ENCODE results near the gene FXYD6. TPM values are rescaled to one million over a fixed set of nuclear protein-coding genes. Genes with fewer than 3 reads are reported as not detected.

FXYD6 gene
- total RNA-seq, 1 donor: 1.3 TPM

DNA sequence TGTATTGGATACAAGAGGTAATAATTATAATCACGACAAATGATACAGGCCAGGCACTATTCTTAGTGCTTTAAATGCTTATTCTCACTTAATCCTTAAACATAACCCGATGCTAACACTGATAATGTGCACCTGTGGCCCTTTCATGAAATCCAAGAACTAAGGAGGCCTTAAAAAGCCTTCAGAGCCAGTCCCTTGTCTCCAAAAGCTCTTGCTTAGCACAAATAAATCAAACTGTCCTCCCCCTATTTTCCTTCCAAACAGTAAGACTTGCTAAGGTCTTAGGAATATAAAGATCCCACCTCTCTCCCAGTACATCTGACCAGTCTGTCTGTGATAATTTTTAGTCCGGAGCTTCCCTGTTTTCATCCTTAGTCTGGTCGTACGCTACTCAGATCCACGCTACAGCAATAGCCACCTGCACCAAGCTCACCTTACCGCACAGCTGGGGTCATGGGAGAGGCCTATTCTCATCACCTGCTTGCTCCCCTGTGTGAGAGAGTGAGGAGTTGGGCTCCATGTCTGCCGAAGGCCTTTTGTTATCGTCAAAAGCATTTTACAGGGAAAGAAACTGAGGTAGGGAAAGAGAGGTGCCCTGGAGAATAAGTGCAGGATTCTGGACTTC lies 16.9 kb downstream of the FXYD6 start:
- DNase-seq (ENCODE audit: low read depth): no peak
- no peak overlapping the region for H3K4me3 ChIP-seq (ENCODE audit: low read depth, low read length)
- TF ChIP-seq, protein P1, sequence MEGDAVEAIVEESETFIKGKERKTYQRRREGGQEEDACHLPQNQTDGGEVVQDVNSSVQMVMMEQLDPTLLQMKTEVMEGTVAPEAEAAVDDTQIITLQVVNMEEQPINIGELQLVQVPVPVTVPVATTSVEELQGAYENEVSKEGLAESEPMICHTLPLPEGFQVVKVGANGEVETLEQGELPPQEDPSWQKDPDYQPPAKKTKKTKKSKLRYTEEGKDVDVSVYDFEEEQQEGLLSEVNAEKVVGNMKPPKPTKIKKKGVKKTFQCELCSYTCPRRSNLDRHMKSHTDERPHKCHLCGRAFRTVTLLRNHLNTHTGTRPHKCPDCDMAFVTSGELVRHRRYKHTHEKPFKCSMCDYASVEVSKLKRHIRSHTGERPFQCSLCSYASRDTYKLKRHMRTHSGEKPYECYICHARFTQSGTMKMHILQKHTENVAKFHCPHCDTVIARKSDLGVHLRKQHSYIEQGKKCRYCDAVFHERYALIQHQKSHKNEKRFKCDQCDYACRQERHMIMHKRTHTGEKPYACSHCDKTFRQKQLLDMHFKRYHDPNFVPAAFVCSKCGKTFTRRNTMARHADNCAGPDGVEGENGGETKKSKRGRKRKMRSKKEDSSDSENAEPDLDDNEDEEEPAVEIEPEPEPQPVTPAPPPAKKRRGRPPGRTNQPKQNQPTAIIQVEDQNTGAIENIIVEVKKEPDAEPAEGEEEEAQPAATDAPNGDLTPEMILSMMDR (IDR thresholded peaks at IDR 0.05; ENCODE audit: insufficient read depth, low read length): no peak

DNA sequence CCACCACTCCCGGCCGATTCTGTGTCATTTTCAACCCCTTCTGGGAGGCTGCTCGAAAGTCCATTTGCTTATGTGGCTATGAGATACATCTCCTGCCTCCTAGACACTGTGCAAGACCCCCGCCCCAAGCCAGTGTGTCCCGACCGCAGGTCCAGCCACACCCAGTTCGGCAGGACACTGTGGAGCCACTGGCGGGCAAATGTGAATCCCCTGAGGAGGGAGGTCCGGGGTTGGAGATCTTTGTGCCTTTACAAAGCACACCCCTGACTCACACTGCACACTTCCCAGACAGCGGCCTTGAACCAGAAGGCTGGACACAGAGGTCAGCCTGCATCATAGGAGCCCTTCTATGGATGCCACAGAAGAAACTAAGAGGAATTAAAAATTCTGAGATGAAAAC lies 17.4 kb downstream of the FXYD6 start:
- TF ChIP-seq, protein P1 (IDR thresholded peaks at IDR 0.05; ENCODE audit: insufficient read depth, low read length): no peak
- H3K4me3 ChIP-seq (ENCODE audit: low read depth, low read length): no peak overlapping the region
- no peak for DNase-seq (ENCODE audit: low read depth)

DNA sequence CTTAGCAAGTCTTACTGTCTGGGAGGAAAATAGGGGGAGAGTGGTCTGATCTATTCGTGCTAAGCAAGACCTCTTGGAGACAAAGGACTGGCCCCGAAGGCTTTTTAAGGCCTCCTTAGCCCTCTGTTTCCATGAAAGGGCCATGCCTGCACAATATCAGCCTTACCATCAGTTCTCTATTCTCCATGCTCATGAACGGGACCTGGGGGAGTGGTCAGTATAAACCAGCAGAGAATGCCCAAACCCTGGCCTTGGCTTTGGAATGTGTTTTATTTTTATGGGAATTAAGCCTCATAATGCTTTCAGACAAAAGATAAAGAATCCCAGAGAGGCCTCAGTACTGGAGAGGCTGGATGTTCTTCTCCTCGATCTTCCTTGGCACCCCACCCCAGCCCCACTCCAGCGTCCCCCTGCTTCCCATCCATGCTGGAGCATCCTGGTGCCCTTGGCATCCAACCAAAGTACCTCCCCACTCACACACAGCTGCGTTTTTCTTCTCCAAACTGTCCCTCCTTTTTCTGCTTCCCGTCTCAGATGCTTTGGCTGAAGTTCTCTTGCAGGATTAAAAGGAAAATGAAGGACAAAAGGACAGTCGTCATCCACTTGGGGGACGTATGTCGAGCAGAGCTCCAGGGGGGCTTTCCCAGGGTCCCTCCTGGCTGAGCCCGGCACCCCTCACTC lies 18.6 kb downstream of the FXYD6 start:
- TF ChIP-seq, protein P1 (IDR thresholded peaks at IDR 0.05; ENCODE audit: insufficient read depth, low read length): no peak
- no peak for DNase-seq (ENCODE audit: low read depth)
- no peak overlapping the region for H3K4me3 ChIP-seq (ENCODE audit: low read depth, low read length)

DNA sequence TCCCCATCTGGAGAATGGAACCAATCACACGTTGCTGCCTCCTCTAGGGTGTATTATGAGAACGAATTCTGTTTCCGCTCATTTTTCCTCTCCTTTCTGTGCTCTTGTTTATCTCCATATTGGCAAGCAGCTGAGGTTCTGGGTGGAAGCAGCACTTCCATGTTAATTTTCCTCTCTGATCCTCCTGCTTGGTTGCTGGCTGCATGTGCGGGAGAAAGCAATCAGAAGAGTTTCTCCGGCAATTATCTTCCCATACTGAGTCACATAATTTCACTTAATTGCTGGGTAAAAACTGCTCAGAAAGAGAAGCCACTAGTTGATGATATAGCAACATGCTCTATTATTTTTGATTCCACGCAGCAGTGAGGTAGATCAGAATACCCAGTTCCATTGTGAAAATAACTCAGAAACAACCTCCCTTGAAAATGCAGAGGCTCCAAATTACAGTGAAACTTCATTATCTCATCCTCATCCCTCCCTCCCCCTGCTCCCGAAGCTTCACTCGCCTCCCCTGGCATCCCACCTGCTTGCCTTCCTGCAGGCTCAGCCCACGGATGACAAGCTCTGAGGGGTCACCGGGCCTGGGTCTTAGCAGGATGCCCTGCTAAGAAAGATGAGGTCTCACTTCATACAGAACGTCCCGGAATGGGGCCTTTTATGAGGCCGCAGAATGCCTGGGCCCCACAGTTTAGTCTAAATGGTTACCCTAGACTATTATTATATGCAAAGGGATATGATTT lies 20.4 kb downstream of the FXYD6 start:
- H3K4me3 ChIP-seq (ENCODE audit: low read depth, low read length): no peak overlapping the region
- no peak for DNase-seq (ENCODE audit: low read depth)
- TF ChIP-seq, protein P1 (IDR thresholded peaks at IDR 0.05; ENCODE audit: insufficient read depth, low read length): no peak

DNA sequence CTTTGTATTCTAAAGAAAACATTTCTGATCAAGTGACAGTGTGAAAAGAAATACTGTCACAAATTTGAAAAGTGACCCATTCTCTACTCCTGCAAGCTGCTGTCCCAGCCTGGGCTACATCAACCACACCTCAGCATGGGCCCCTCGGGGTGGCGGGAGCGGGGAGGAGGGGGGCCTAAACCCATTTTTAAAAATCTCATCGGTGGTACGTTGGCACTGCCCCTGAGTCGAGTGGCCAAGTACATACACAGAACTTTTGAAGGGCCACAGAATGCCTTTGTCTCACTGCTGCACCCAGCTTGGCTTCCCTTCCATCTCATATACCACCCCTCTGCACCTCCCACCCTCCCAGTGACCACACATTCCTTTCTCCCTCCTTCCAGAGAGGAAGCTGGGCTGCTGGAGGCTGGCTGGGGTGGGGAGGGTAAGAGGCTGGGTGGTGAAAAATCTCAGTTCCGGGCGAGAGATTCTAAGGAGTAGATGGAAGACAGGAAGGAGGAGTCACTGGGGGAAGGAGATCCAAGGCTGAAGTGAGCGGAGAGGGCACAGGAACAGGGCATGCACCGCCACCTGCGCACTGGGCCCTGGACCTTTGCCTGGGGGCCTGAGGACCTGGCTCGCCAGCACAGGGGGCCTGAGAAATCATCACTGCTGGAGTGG lies 21.1 kb downstream of the FXYD6 start:
- no peak overlapping the region for H3K4me3 ChIP-seq (ENCODE audit: low read depth, low read length)
- TF ChIP-seq, protein P1 (IDR thresholded peaks at IDR 0.05; ENCODE audit: insufficient read depth, low read length): no peak
- DNase-seq (ENCODE audit: low read depth): no peak

DNA sequence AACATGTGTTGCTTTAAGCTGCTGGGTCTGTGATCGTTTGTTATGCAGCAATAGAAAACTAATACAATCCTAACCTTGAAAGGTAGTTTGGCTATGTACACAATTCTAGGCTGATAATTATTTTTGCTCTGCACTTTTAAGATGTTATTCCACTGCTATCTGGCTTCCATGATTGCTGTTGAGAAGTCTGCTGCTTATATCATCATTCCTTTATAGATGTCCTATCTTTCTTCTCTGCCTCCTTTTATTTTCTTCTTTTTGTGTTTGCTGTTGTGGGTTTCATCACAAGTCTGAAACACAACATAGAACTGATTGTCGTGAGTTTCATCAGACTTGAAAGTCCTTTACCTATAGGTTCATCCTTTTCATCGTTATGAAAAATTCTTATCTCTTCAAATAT lies 24.1 kb downstream of the FXYD6 start:
- no peak overlapping the region for H3K4me3 ChIP-seq (ENCODE audit: low read depth, low read length)
- TF ChIP-seq, protein P1 (IDR thresholded peaks at IDR 0.05; ENCODE audit: insufficient read depth, low read length): no peak
- DNase-seq (ENCODE audit: low read depth): no peak
